ENCODE measurements around the gene USP15. TPM values are rescaled to one million over a fixed set of nuclear protein-coding genes. Genes with fewer than 3 reads are reported as not detected.

USP15 gene
- total and polyA plus RNA-seq, 2 donors (not counting 1 experiment from before 2014, with no cell fraction given), result 116 to 182 TPM

GRCh38 chr12:62270384-62270783 lies 10.2 kb downstream of the USP15 start:
- H2AFZ ChIP-seq (ENCODE audit: insufficient read depth, low read depth, low read length, poor library complexity, severe bottlenecking), result no peak overlapping the region
- WGBS (ENCODE audit: insufficient coverage), result no CpG with 5 or more reads among the region's 1 CpG
- no peaks in the 10 kb centered on the region for H3K9me3 ChIP-seq (ENCODE audit: control extremely low read depth in 1 of 3, control insufficient read depth in 2 of 3, insufficient read depth in 1 of 3, low read length in 2 of 3)
- peaks cover 100% of the 10 kb centered on the region for H3K79me2 ChIP-seq (ENCODE audit: control insufficient read depth, insufficient read depth, low read length)
- peaks cover 81% of the 10 kb centered on the region for H3K4me1 Mint-ChIP-seq
- H3K27me3 ChIP-seq (replicated peaks in 1 of 4; ENCODE audit: control extremely low read depth in 1 of 4, control insufficient read depth in 3 of 4, insufficient read depth in 4 of 4, low read length in 3 of 4), result no peaks in the 10 kb centered on the region
- intact Hi-C loops (cut with micrococcal nuclease), result no loop called here
- POLR2A ChIA-PET, result no interaction called here
- H3K4me1 ChIP-seq (ENCODE audit: control insufficient read depth in 2 of 2, insufficient read depth in 2 of 2, low read length in 2 of 2), result peaks cover 31 to 83% of the 10 kb centered on the region in 2 donors
- no peak for DNase-seq
- H3K27ac ChIP-seq (ENCODE audit: low read length in 2 of 2), result no peak overlapping the region
- H3K4me2 ChIP-seq (replicated peaks; ENCODE audit: low read depth, low read length, poor library complexity, severe bottlenecking), result peak overlapping the region; percentile 2
- H3K36me3 ChIP-seq (replicated peaks in 1 of 2; ENCODE audit: control extremely low read depth in 1 of 2, control insufficient read depth in 1 of 2, extremely low read depth in 1 of 2, insufficient read depth in 2 of 2, low read length in 1 of 2), result no peaks in the 10 kb centered on the region
- H3K27ac Mint-ChIP-seq, result no peak overlapping the region
- TF ChIP-seq CTCF (IDR thresholded peaks at IDR 0.05), result no peak
- no peak for TF ChIP-seq EZH2 (IDR thresholded peaks at IDR 0.05; ENCODE audit: borderline replicate concordance, insufficient read depth, low read depth, low read length, poor library complexity, severe bottlenecking)
- H3K27me3 Mint-ChIP-seq, result no peaks in the 10 kb centered on the region
- no peak for ATAC-seq (ENCODE audit: low read depth)
- H3K4me3 Mint-ChIP-seq, result no peak overlapping the region
- no peaks in the 10 kb centered on the region for H3K9me3 Mint-ChIP-seq (ENCODE audit: insufficient read depth)
- peaks cover 79% of the 10 kb centered on the region for H4K20me1 ChIP-seq (ENCODE audit: control insufficient read depth, insufficient read depth, low read length, poor library complexity, severe bottlenecking)
- H3K4me3 ChIP-seq (ENCODE audit: control extremely low read depth in 1 of 5, extremely low read depth in 1 of 5, insufficient read depth in 1 of 5, low read depth in 2 of 5, low read length in 4 of 5), result no peak overlapping the region
- CTCF ChIA-PET, result no interaction called here
- H3K9ac ChIP-seq (ENCODE audit: low read length), result no peak overlapping the region

GRCh38 chr12:62270872-62271271 lies 10.7 kb downstream of the USP15 start:
- H3K27ac ChIP-seq (ENCODE audit: low read length in 2 of 2), result no peak overlapping the region
- no peak for TF ChIP-seq CTCF (IDR thresholded peaks at IDR 0.05)
- TF ChIP-seq EZH2 (IDR thresholded peaks at IDR 0.05; ENCODE audit: borderline replicate concordance, insufficient read depth, low read depth, low read length, poor library complexity, severe bottlenecking), result no peak
- Mint-ChIP-seq H3K4me3 (peak overlapping the region; percentile 3), H3K4me1 (peaks cover 82% of the 10 kb centered on the region), H3K9me3 (ENCODE audit: insufficient read depth) (no peaks in the 10 kb centered on the region), H3K27ac (no peak overlapping the region), H3K27me3 (no peaks in the 10 kb centered on the region)
- intact Hi-C loops (cut with micrococcal nuclease), result no loop called here
- no peak for DNase-seq
- H3K9ac ChIP-seq (ENCODE audit: low read length), result no peak overlapping the region
- no peaks in the 10 kb centered on the region for H3K27me3 ChIP-seq (replicated peaks in 1 of 4; ENCODE audit: control extremely low read depth in 1 of 4, control insufficient read depth in 3 of 4, insufficient read depth in 4 of 4, low read length in 3 of 4)
- H3K9me3 ChIP-seq (ENCODE audit: control extremely low read depth in 1 of 3, control insufficient read depth in 2 of 3, insufficient read depth in 1 of 3, low read length in 2 of 3), result no peaks in the 10 kb centered on the region
- peaks cover 100% of the 10 kb centered on the region for H3K79me2 ChIP-seq (ENCODE audit: control insufficient read depth, insufficient read depth, low read length)
- peaks cover 30 to 82% of the 10 kb centered on the region in 2 donors for H3K4me1 ChIP-seq (ENCODE audit: control insufficient read depth in 2 of 2, insufficient read depth in 2 of 2, low read length in 2 of 2)
- H2AFZ ChIP-seq (ENCODE audit: insufficient read depth, low read depth, low read length, poor library complexity, severe bottlenecking), result no peak overlapping the region
- H4K20me1 ChIP-seq (ENCODE audit: control insufficient read depth, insufficient read depth, low read length, poor library complexity, severe bottlenecking), result peaks cover 84% of the 10 kb centered on the region
- H3K4me3 ChIP-seq (ENCODE audit: control extremely low read depth in 1 of 5, extremely low read depth in 1 of 5, insufficient read depth in 1 of 5, low read depth in 2 of 5, low read length in 4 of 5), result no peak overlapping the region
- ATAC-seq (ENCODE audit: low read depth), result no peak
- H3K36me3 ChIP-seq (replicated peaks in 1 of 2; ENCODE audit: control extremely low read depth in 1 of 2, control insufficient read depth in 1 of 2, extremely low read depth in 1 of 2, insufficient read depth in 2 of 2, low read length in 1 of 2), result no peaks in the 10 kb centered on the region
- no CpG with 5 or more reads among the region's 4 CpGs for WGBS (ENCODE audit: insufficient coverage)
- peak overlapping the region; percentile 17 for H3K4me2 ChIP-seq (replicated peaks; ENCODE audit: low read depth, low read length, poor library complexity, severe bottlenecking)
- ChIA-PET CTCF (no interaction called here), POLR2A (no interaction called here)
